GM19452 (cell line): ENCODE results near the gene GNG7.
A peak's percentile ranks its signal among the peaks of the same experiment; 100 is the strongest.
"Not testable (repeated sequence)": the region's sequence is repeated elsewhere in the genome, so short reads cannot be mapped to it uniquely, and the experiment has no call there.

Experiments
- ATAC-seq: cut with Tn5 transposase; IDR thresholded peaks from one replicate; pipeline ENCODE4 v1.9.1; 2021; ENCODE audit not compliant: unreplicated experiment

The GNG7 gene

DNA sequence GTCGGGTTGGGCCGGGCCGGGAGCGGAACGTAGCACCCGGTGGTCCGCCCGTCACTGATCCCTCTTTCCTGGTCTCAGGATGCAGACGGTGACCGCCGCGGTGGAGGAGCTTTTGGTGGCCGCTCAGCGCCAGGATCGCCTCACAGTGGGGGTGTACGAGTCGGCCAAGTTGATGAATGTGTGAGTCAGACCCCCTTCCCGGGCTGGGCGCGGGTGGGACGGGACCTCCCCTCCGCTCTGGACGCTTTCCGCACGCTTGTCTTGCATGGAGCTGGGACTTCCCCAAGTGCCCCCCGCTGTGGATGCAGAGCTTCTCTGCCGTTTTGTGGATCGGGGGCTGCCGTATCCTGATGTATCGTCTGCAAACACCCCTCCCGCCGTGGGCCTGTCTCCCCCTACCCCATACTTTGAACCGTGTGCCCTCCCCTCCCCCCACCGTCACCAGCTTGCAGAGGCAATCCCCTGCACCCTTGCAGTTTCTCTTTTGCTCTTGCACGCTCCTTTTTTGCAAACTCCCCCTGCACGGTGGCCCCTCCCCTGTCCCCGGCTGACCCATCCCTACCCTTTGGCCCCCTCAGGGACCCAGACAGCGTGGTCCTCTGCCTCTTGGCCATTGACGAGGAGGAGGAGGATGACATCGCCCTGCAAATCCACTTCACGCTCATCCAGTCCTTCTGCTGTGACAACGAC, 225.9 kb downstream of the GNG7 start:
- peak; percentile 0 for ATAC-seq

DNA sequence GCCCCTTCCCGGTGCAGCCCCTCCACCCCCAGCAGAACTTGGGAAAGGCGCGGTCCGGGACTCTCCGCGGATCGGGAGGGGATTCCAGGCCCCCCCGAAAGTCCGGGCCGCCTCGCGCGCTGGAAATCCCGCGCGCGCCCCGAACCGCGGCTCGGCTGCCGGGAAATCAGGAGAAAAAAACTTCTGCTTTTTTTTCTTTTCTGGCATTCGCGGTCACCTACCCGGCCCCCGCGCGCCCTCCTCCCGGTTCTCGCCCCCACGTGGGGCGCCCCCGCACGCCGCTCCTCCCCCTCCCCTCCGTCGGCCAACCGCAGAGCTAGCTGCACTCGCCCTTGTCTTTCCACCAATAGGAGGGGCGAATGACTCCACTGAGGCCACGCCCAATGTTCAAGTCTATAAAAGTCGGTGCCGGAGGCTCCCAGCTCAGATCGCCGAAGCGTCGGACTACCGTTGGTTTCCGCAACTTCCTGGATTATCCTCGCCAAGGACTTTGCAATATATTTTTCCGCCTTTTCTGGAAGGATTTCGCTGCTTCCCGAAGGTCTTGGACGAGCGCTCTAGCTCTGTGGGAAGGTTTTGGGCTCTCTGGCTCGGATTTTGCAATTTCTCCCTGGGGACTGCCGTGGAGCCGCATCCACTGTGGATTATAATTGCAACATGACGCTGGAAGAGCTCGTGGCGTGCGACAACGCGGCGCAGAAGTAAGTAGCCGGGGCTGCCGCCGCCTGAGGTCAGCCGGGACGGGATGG, 226.6 kb downstream of the GNG7 start, which contains the start of gene GADD45B:
Gene GADD45B (plus strand): TSS at position 426 of the 749 bp plus-strand sequence. CDS start 232 bp downstream, at position 658.
- ATAC-seq, result peak; percentile 40

DNA sequence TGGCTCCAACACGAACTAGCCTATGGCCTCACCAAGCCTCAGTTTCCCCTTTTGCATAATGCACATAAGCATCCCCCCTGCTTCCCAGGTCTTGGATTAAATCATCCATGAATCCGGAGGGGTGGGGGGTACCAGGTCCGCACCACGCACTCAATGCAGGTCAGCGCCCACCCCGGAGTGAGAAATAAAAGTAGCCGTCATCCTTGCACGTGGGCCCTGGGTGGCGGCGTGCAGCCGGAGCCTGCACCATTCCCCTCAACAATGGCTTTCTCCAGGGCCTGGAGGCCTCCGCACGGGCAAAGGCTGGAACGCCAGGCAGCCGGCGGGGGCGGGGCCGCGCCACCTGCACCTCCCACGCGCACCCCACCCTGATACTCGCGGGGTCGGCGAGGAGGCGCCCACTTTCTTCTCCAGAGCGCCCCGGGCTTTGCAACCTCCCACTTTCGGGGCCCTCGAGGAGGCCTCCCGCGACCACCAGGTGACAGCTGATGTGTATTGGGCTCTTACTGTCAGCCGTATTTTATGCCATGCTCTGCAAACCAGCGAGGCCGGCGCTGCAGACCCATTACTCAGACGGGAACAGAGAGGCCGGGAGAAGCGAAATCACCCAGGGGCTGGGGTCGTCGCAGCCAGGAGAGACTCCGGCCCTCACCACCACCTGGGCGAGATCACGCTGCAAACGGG, 227.3 kb downstream of the GNG7 start:
- ATAC-seq, result no peak

DNA sequence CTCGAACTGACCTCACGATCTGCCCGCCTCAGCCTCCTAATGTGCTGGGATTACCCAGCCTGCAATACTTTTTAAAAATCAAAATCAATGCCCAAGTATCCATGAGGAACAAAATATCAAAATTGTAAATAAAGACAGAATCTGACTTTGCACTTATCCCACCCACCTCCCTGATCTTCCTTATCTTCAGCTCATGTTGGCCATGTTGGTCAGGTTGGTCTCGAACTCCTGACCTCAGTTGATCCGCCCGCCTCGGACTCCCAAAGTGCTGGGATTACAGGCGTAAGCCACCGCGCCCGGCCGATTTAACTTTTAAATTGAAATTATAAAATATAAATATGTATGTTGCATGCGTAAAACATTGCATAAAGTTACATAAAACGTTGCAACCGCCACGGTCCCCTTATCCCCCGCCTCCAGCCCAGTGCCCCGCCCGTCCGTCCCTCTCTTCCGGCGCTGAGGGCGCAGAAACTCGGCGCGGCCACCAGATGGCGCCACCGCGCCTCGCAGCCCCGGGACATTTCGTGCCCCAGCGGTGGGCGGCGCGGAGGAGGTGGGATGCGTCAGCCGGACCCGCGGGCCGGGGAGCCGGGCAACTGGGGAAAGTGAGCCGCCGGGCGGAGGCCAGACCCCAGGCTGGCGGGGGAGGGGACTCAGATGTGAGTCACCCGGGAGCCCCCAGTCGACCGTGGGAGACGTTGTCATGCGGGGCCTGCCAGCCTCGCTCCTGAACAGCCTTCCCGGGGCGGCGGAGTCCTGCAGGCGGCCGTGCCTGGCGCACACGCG, 228.1 kb downstream of the GNG7 start:
- peak; percentile 26 for ATAC-seq

DNA sequence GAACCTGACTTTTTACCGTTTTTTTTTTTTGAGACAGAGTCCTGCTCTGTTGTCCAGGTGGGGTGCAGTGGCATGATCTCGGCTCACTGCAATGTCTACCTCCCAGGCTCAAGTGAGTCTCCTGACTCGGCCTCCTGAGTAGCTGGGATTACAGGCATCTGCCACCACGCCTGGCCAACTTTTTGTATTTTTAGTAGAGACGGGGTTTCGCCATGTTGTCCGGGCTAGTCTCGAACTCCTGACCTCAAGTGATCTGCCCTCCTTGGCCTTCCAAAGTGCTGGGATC, 232.6 kb downstream of the GNG7 start:
- not testable (repeated sequence) for ATAC-seq

DNA sequence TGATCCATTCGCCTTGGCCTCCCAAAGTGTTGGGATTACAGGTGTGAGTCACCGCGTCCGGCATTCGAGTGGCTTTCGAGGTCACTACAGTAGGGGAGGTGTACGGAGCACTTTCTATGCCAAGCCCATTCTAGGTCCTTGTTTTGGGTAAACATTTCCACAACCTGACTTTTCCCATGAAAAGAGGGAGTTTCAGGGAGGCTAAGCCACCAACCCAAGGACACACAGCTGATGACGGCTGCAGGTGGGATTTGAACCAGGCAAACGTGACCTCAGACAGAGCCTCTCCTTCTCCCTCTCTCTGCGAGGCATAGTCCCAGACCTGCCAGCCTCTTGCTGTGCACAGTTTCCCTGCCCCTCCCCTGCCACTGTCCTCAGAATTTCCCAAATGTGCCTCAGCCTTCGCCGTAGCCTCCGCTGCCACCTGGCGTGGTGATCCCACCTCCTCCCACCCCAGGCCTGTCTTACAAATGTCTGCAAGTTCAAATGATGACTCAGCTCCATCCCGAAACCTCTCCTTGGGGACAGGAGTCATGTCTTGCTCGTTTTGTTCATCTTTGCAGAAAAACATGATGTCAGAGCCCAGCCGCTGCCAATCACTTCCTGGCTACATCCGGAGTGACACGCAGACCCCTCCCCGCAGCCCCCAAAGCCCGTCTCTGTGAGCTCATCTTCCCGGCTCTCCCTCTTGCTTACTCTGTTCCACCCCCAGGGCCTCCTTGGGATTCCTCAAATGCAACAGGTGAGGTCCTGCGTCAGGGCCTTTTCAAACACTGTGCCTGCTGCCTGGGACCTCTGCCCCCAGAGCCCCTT, 233.2 kb downstream of the GNG7 start:
- no peak for ATAC-seq

DNA sequence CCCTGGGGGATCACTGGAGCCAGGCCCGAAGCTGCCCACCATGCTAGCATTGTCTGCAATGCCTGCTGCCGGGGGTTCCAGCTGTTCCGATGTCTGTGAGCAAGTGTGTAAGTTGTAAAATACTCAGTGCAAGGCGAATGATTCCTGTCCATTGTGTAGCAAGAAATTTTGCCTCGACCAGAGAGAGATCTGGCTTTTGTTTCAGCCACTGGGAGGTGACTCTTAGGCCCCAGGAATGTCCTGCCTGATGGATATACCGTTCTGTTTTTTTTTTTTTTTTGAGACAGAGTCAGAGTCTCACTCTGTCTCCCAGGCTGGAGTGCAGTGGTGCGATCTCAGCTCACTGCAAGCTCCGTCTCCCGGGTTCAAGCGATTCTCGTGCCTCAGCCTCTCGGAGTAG, 233.9 kb downstream of the GNG7 start:
- ATAC-seq, result no peak

DNA sequence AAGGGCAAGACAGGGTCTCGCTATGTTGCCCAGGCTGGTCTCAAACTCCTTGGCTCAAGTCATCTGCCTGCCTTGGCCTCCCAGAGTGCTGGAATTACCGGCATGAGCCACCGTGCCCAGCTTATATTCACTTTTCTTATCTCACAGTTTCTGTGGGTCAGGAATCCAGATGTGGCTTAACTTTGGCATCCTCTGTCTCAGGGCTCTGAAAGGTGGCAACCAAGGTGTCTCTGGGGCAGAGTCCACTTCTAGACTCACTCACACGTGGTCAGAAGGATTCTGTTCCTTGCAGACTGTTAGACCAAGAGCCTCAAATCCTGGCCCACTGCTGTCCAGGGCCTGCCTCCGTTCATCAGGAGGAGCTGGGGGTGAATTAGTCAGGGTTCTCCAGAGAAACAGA, 238.1 kb downstream of the GNG7 start:
- ATAC-seq, result no peak

DNA sequence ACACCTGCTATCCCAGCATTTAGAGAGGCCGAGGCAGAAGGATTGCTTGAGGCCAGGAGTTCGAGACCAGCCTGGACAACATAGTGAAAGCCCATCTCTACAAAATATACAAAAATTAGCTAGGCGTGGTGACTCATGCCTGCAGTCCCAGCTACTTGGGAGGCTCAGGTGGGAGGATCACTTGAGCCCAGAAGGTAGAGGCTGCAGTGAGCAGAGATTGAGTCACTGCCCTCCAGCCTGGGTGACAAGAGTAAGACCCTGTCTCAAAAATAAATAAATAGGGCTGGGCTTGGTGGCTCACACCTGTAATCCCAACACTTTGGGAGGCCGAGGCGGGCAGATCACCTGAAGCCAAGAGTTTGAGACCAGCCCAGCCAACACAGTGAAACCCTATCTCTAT, 238.8 kb downstream of the GNG7 start:
- not testable (repeated sequence) for ATAC-seq

DNA sequence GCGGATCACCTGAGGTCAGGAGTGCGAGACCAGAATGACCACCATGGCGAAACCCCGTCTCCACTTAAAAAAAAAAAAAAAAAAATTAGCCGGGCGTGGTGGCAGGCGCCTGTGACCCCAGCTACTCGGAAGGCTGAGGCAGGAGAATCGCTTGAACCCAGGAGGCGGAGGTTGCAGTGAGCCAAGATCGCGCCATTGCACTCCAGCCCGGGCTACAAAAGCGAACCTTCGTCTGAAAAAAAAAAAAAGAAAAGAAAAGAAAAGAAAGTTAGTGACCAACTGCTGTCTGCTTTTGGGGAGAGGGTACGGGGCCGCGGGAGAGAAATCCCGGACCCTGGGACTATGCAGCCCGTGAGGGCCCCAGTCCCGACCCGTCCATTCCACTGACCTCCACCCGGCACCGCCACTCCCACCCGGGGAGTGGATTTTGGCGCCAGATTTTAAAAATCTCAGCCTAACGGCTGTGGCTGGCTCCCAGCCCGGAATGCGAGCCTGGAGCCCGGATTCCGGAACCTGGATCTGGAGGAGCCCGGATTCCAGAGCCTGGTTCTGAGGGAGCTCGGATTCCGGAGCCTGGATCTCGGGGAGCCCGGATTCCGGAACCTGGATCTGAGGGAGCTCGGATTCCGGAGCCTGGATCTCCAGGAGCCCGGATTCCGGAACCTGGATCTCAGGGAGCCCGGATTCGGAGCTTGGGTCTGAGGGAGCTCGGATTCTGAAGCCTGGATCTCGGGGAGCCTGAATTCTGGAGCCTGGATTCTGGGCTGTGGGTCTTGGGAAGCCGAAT, 239.7 kb downstream of the GNG7 start:
- ATAC-seq, result no peak

DNA sequence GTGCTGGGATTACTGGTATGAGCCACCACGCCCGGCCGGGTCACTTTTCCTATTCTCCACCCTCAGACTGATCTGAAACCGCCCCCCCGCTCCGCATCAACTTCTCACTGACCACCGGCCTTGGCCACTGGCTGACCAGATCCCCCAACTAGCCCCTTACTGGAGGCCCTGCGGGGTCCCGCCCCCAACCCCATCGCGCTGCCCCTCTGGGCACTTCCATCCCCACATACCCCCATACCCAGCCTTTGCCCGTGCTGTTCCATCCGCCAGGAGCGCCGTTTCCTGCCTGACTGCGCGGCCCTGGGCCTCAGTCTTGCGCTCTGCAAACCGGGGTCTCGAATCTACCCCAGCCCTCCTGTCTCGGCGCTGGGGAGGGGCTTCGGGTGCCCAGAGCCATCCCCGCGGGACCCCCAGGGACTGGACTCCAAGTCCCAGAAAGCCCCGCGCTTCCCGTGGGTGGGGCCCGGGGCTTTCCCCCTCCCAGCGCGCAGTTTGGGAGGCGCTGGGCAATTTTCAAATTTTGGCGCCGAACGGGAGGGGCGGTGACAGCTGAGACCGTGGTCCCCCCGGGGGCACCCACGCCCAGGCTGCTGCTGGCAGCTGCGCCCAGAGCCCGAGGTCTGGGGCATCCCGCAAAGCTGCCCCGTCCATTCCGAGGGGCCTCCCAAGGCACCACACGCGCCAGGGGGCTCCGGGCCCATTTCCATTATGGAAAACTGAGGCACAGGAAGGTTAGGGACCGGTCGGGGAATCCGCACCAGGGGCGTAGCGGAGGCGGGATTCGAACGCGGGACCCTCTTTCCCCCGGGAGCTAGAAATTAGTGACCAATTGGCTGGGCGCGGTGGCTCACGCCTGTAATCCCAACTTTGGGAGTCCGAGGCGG, 240.5 kb downstream of the GNG7 start:
- no peak for ATAC-seq
